Measurements from ENCODE around the gene HBM.
"Not testable (repeated sequence)": the region's sequence is repeated elsewhere in the genome, so short reads cannot be mapped to it uniquely, and the experiment has no call there.

- TF ChIP-seq, protein P1, sequence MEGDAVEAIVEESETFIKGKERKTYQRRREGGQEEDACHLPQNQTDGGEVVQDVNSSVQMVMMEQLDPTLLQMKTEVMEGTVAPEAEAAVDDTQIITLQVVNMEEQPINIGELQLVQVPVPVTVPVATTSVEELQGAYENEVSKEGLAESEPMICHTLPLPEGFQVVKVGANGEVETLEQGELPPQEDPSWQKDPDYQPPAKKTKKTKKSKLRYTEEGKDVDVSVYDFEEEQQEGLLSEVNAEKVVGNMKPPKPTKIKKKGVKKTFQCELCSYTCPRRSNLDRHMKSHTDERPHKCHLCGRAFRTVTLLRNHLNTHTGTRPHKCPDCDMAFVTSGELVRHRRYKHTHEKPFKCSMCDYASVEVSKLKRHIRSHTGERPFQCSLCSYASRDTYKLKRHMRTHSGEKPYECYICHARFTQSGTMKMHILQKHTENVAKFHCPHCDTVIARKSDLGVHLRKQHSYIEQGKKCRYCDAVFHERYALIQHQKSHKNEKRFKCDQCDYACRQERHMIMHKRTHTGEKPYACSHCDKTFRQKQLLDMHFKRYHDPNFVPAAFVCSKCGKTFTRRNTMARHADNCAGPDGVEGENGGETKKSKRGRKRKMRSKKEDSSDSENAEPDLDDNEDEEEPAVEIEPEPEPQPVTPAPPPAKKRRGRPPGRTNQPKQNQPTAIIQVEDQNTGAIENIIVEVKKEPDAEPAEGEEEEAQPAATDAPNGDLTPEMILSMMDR (IDR thresholded peaks at IDR 0.05), result not testable (repeated sequence)
- not testable (repeated sequence) for TF ChIP-seq POLR2A (IDR thresholded peaks at IDR 0.05)
These were observed 1.5 kb upstream of the HBM start for GRCh38 chr16:164134-164823.

Data from vagina (tissue), 2 donors.